Measurements from ENCODE around the gene DNAJC19.
"Not testable (repeated sequence)": the region's sequence is repeated elsewhere in the genome, so short reads cannot be mapped to it uniquely, and the experiment has no call there.

Gene DNAJC19

GRCh38 chr3:180986366-180986765 is 3.2 kb downstream of the DNAJC19 start:
- H3K4me1 ChIP-seq (ENCODE audit: control insufficient read depth, insufficient read depth, low read length); H3K27me3 ChIP-seq (ENCODE audit: control insufficient read depth, insufficient read depth, low read length); H3K9ac ChIP-seq (ENCODE audit: low read length); H3K36me3 ChIP-seq (ENCODE audit: control insufficient read depth, insufficient read depth, low read length); H3K27ac ChIP-seq (ENCODE audit: low read depth, low read length); H3K4me3 ChIP-seq (ENCODE audit: low read length): not testable (repeated sequence)

- Histone ChIP-seq H3K27me3 (ENCODE audit: control insufficient read depth, insufficient read depth, low read length) (no peaks in the 10 kb centered on the region), H3K4me3 (ENCODE audit: low read length) (no peak overlapping the region), H3K36me3 (ENCODE audit: control insufficient read depth, insufficient read depth, low read length) (no peaks in the 10 kb centered on the region), H3K27ac (ENCODE audit: low read depth, low read length) (no peak overlapping the region), H3K9ac (ENCODE audit: low read length) (no peak overlapping the region), H3K4me1 (ENCODE audit: control insufficient read depth, insufficient read depth, low read length) (peaks cover 6% of the 10 kb centered on the region)
These were observed 6.4 kb downstream of the DNAJC19 start for GRCh38 chr3:180983136-180983535.

- no peak overlapping the region for H3K27ac ChIP-seq (ENCODE audit: low read depth, low read length)
- H3K36me3 ChIP-seq (ENCODE audit: control insufficient read depth, insufficient read depth, low read length) = no peaks in the 10 kb centered on the region
- no peaks in the 10 kb centered on the region for H3K27me3 ChIP-seq (ENCODE audit: control insufficient read depth, insufficient read depth, low read length)
- H3K4me1 ChIP-seq (ENCODE audit: control insufficient read depth, insufficient read depth, low read length) = peaks cover 6% of the 10 kb centered on the region
- no peak overlapping the region for H3K4me3 ChIP-seq (ENCODE audit: low read length)
- no peak overlapping the region for H3K9ac ChIP-seq (ENCODE audit: low read length)
These were observed 7.6 kb downstream of the DNAJC19 start for GRCh38 chr3:180981912-180982311.

- Histone ChIP-seq H3K9ac (ENCODE audit: low read length) (no peak overlapping the region), H3K36me3 (ENCODE audit: control insufficient read depth, insufficient read depth, low read length) (no peaks in the 10 kb centered on the region), H3K27me3 (ENCODE audit: control insufficient read depth, insufficient read depth, low read length) (no peaks in the 10 kb centered on the region), H3K4me1 (ENCODE audit: control insufficient read depth, insufficient read depth, low read length) (peaks cover 6% of the 10 kb centered on the region), H3K4me3 (ENCODE audit: low read length) (no peak overlapping the region), H3K27ac (ENCODE audit: low read depth, low read length) (no peak overlapping the region)
These were observed 8.9 kb downstream of the DNAJC19 start for GRCh38 chr3:180980611-180981010.

GRCh38 chr3:180979961-180980360 is 9.6 kb downstream of the DNAJC19 start:
- no peak overlapping the region for H3K4me3 ChIP-seq (ENCODE audit: low read length)
- H3K36me3 ChIP-seq (ENCODE audit: control insufficient read depth, insufficient read depth, low read length) = no peaks in the 10 kb centered on the region
- no peak overlapping the region for H3K9ac ChIP-seq (ENCODE audit: low read length)
- H3K27me3 ChIP-seq (ENCODE audit: control insufficient read depth, insufficient read depth, low read length) = no peaks in the 10 kb centered on the region
- H3K27ac ChIP-seq (ENCODE audit: low read depth, low read length) = no peak overlapping the region
- H3K4me1 ChIP-seq (ENCODE audit: control insufficient read depth, insufficient read depth, low read length) = peaks cover 6% of the 10 kb centered on the region

- Histone ChIP-seq H3K4me3 (ENCODE audit: low read length) (no peak overlapping the region), H3K27me3 (ENCODE audit: control insufficient read depth, insufficient read depth, low read length) (no peaks in the 10 kb centered on the region), H3K9ac (ENCODE audit: low read length) (no peak overlapping the region), H3K36me3 (ENCODE audit: control insufficient read depth, insufficient read depth, low read length) (peaks cover 2% of the 10 kb centered on the region), H3K27ac (ENCODE audit: low read depth, low read length) (no peak overlapping the region), H3K4me1 (ENCODE audit: control insufficient read depth, insufficient read depth, low read length) (peaks cover 6% of the 10 kb centered on the region)
These were observed 12.0 kb downstream of the DNAJC19 start for GRCh38 chr3:180977498-180977897.

- no peaks in the 10 kb centered on the region for H3K4me1 ChIP-seq (ENCODE audit: control insufficient read depth, insufficient read depth, low read length)
- no peak overlapping the region for H3K9ac ChIP-seq (ENCODE audit: low read length)
- no peaks in the 10 kb centered on the region for H3K27me3 ChIP-seq (ENCODE audit: control insufficient read depth, insufficient read depth, low read length)
- no peak overlapping the region for H3K27ac ChIP-seq (ENCODE audit: low read depth, low read length)
- no peak overlapping the region for H3K4me3 ChIP-seq (ENCODE audit: low read length)
- H3K36me3 ChIP-seq (ENCODE audit: control insufficient read depth, insufficient read depth, low read length) = peaks cover 9% of the 10 kb centered on the region
These were observed 15.2 kb downstream of the DNAJC19 start for GRCh38 chr3:180974286-180974685.

GRCh38 chr3:180973543-180973942 is 16.0 kb downstream of the DNAJC19 start:
- H3K4me1 ChIP-seq (ENCODE audit: control insufficient read depth, insufficient read depth, low read length) = no peaks in the 10 kb centered on the region
- no peaks in the 10 kb centered on the region for H3K27me3 ChIP-seq (ENCODE audit: control insufficient read depth, insufficient read depth, low read length)
- no peak overlapping the region for H3K27ac ChIP-seq (ENCODE audit: low read depth, low read length)
- peaks cover 12% of the 10 kb centered on the region for H3K36me3 ChIP-seq (ENCODE audit: control insufficient read depth, insufficient read depth, low read length)
- no peak overlapping the region for H3K9ac ChIP-seq (ENCODE audit: low read length)
- no peak overlapping the region for H3K4me3 ChIP-seq (ENCODE audit: low read length)

GRCh38 chr3:180970931-180971330 is 18.6 kb downstream of the DNAJC19 start:
- no peaks in the 10 kb centered on the region for H3K4me1 ChIP-seq (ENCODE audit: control insufficient read depth, insufficient read depth, low read length)
- no peak overlapping the region for H3K4me3 ChIP-seq (ENCODE audit: low read length)
- no peak overlapping the region for H3K9ac ChIP-seq (ENCODE audit: low read length)
- no peaks in the 10 kb centered on the region for H3K27me3 ChIP-seq (ENCODE audit: control insufficient read depth, insufficient read depth, low read length)
- H3K36me3 ChIP-seq (ENCODE audit: control insufficient read depth, insufficient read depth, low read length) = peaks cover 14% of the 10 kb centered on the region
- no peak overlapping the region for H3K27ac ChIP-seq (ENCODE audit: low read depth, low read length)

GRCh38 chr3:180962530-180962929 is 27.0 kb downstream of the DNAJC19 start:
- no peak overlapping the region for H3K27ac ChIP-seq (ENCODE audit: low read depth, low read length)
- H3K4me3 ChIP-seq (ENCODE audit: low read length) = no peak overlapping the region
- no peaks in the 10 kb centered on the region for H3K4me1 ChIP-seq (ENCODE audit: control insufficient read depth, insufficient read depth, low read length)
- H3K27me3 ChIP-seq (ENCODE audit: control insufficient read depth, insufficient read depth, low read length) = no peaks in the 10 kb centered on the region
- H3K36me3 ChIP-seq (ENCODE audit: control insufficient read depth, insufficient read depth, low read length) = peaks cover 15% of the 10 kb centered on the region
- H3K9ac ChIP-seq (ENCODE audit: low read length) = no peak overlapping the region

GRCh38 chr3:180961552-180961951 is 28.0 kb downstream of the DNAJC19 start:
- H3K27ac ChIP-seq (ENCODE audit: low read depth, low read length) = no peak overlapping the region
- no peaks in the 10 kb centered on the region for H3K27me3 ChIP-seq (ENCODE audit: control insufficient read depth, insufficient read depth, low read length)
- H3K4me3 ChIP-seq (ENCODE audit: low read length) = no peak overlapping the region
- H3K9ac ChIP-seq (ENCODE audit: low read length) = no peak overlapping the region
- no peaks in the 10 kb centered on the region for H3K4me1 ChIP-seq (ENCODE audit: control insufficient read depth, insufficient read depth, low read length)
- H3K36me3 ChIP-seq (ENCODE audit: control insufficient read depth, insufficient read depth, low read length) = peaks cover 14% of the 10 kb centered on the region

- Histone ChIP-seq H3K9ac (ENCODE audit: low read length) (no peak overlapping the region), H3K27me3 (ENCODE audit: control insufficient read depth, insufficient read depth, low read length) (no peaks in the 10 kb centered on the region), H3K27ac (ENCODE audit: low read depth, low read length) (no peak overlapping the region), H3K4me1 (ENCODE audit: control insufficient read depth, insufficient read depth, low read length) (no peaks in the 10 kb centered on the region), H3K36me3 (ENCODE audit: control insufficient read depth, insufficient read depth, low read length) (peaks cover 13% of the 10 kb centered on the region), H3K4me3 (ENCODE audit: low read length) (no peak overlapping the region)
These were observed 28.4 kb downstream of the DNAJC19 start for GRCh38 chr3:180961087-180961486.

GRCh38 chr3:180959691-180960090 is 29.8 kb downstream of the DNAJC19 start:
- H3K36me3 ChIP-seq (ENCODE audit: control insufficient read depth, insufficient read depth, low read length) = peaks cover 13% of the 10 kb centered on the region
- no peaks in the 10 kb centered on the region for H3K4me1 ChIP-seq (ENCODE audit: control insufficient read depth, insufficient read depth, low read length)
- no peak overlapping the region for H3K27ac ChIP-seq (ENCODE audit: low read depth, low read length)
- no peaks in the 10 kb centered on the region for H3K27me3 ChIP-seq (ENCODE audit: control insufficient read depth, insufficient read depth, low read length)
- no peak overlapping the region for H3K4me3 ChIP-seq (ENCODE audit: low read length)
- no peak overlapping the region for H3K9ac ChIP-seq (ENCODE audit: low read length)

Measured in rectal smooth muscle tissue (tissue), 1 donor.